Fibroblast of mammary gland (primary cell): Measurements from ENCODE around the gene ARHGAP44.

Source experiments
- DNase-seq: peaks from one replicate; pipeline ENCODE4 v3.0.0-alpha.2; 2010; ENCODE audit warnings: low read depth
- H3K4me3 ChIP-seq: 2 replicates; pipeline ENCODE4 v1.5.1; 2011; ENCODE audit warnings: low read depth, mild to moderate bottlenecking, low read length, moderate library complexity; ENCODE audit not compliant: control insufficient read depth
- CTCF ChIP-seq: conservative IDR thresholded peaks from 2 replicates; pipeline ENCODE4 v1.5.1; 2011; ENCODE audit warnings: low read depth, low read length, inconsistent platforms; ENCODE audit not compliant: control insufficient read depth, insufficient read depth

Gene ARHGAP44

DNA sequence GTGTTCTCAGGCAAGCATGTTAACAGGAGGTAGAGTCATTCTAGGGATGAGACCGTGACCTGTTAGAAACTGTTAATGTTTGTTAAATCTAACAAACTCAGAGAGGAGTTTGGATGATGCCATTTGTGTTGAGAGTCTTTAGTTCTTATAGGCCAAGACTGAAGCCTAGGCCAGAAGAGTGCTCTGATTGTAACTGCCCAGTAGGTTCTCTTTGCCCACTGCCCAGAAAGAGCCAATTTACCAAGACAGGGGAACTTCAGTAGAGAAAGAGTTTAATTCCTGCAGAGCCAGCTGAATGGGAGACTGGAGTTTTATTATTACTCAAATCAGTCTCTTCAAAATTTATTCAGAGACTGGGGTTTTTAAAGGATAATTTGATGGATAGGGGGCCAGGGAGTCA is 42.5 kb downstream of the ARHGAP44 start:
- DNase-seq = no peak
- no peak for TF ChIP-seq CTCF
- no peak overlapping the region for H3K4me3 ChIP-seq

GRCh38 chr17:12839042-12839441 is 49.7 kb downstream of the ARHGAP44 start:
- no peak overlapping the region for H3K4me3 ChIP-seq
- no peak for TF ChIP-seq CTCF
- DNase-seq = no peak

DNA sequence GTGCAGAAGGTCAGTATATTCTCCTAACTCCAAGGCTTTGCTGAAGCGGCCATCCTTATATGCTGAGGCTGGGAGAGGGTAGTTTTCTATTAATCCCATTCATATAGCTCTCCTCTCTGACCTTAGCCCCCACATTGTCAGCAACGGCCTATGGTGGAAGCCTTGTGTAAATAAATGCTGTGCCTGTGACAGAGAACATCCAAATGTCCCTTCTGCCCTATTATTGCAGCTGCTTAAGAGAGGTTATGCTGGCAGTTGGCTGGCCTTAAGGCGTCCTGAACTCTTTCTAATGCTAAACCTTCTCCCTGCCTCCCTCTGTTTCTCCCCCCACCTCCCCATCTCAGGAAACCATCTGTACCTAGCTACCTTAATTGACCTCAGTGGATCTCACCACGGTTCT is 53.6 kb downstream of the ARHGAP44 start:
- no peak for TF ChIP-seq CTCF
- DNase-seq = no peak
- no peak overlapping the region for H3K4me3 ChIP-seq

DNA sequence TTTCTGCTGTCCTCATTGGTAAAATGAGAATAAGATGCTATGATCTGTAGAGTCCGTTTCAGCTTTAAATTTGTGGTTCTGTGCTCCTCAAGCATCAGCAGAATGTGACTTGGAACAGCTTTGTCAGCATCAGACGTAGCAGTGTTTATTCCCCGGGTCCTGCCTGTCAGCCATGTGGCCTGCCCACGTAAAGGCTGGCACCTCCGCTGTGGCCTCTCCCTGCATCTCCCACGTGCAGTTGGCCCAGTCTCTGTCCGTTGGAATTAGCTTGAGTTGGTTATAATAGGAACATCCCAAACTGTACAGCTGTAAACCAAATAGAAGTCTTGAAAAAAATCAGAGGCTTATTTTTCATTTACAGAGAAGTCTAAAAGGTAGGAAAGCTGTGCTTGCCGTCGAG is 61.7 kb downstream of the ARHGAP44 start:
- no peak for DNase-seq
- TF ChIP-seq CTCF = no peak
- H3K4me3 ChIP-seq = no peak overlapping the region

DNA sequence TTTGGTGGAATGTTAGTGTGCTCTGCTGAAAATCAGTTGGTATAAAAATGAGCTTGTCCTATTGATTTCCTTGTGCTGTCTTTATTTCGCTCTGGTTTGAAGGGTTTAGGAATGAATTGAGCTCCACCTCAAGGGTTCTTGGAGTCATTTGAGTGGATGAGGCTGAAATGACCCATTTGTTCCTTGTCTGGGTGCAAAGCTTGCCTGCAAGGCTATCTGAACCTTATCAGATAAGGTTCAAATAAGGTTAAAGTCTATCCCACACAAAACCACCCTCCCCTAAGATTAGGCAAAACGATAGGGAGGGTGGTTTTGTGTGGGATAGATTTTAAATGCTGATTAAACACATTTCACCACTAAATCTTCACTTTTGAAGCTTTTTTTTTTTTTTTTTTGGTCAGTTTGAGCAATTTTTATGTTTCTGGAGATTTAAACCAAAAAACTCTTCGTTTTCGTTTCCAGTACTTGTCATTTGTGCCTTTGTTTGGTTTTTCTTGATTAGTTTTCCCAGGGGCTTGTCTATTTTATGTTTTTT is 62.7 kb downstream of the ARHGAP44 start:
- TF ChIP-seq CTCF = no peak
- no peak overlapping the region for H3K4me3 ChIP-seq
- no peak for DNase-seq

DNA sequence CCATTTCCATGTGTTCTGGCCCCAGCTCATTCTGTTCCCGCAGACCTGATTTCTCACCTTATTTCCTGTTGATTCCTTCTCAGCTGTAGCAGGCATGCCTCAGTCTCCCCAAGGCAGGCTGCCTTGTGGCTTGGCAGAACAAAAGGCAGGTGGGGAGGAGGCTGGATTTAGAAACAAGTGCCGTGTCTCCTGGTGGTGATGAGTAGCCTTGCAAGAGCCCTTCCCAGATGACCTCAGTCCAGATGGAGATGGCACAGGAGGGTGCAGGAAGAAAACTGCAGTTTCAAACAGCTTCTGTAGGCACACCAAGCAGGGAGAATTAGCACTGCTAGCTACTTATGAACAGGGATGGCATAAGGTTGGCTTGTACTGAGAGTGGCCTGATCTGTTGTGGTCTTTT is 64.6 kb downstream of the ARHGAP44 start:
- H3K4me3 ChIP-seq = no peak overlapping the region
- no peak for TF ChIP-seq CTCF
- DNase-seq = no peak

- TF ChIP-seq CTCF = no peak
- no peak for DNase-seq
- H3K4me3 ChIP-seq = no peak overlapping the region
These were observed 67.1 kb downstream of the ARHGAP44 start for GRCh38 chr17:12856416-12856815.
